PFSK-1 (cell line): ENCODE data around the gene SHTN1.

Experiments used
- FOXP2 ChIP-seq: optimal IDR thresholded peaks from 2 replicates; pipeline ENCODE3; 2011; ENCODE audit warnings: borderline replicate concordance, control low read depth, inconsistent platforms; ENCODE audit not compliant: insufficient read depth; ENCODE audit errors: extremely low read length, extremely low read depth
- POLR2AphosphoS5 ChIP-seq: IDR thresholded peaks from 2 replicates; pipeline ENCODE4 v1.6.1; 2012; ENCODE audit warnings: low read depth, mild to moderate bottlenecking, control low read depth, low read length, moderate library complexity
- REST ChIP-seq, 2 experiments: IDR thresholded peaks; 2 replicates each; pipeline versions ENCODE4 v1.6.1 to v1.8.0; 2011 to 2012; ENCODE audit warnings: low read depth in 2 of 2, low read length in 2 of 2, control low read depth in 1 of 2, inconsistent platforms in 1 of 2, mild to moderate bottlenecking in 1 of 2, moderate library complexity in 1 of 2; ENCODE audit not compliant: insufficient read depth in 1 of 2
- SIN3A ChIP-seq: IDR thresholded peaks from 2 replicates; pipeline ENCODE4 v1.6.1; 2012; ENCODE audit warnings: mild to moderate bottlenecking, low read length, moderate library complexity, borderline replicate concordance; ENCODE audit not compliant: insufficient read depth
- TAF1 ChIP-seq: IDR thresholded peaks from 2 replicates; pipeline ENCODE4 v1.6.1; 2012; ENCODE audit warnings: low read length, control low read depth, borderline replicate concordance; ENCODE audit not compliant: insufficient read depth

SHTN1 gene

GRCh38 chr10:116845823-116846222 lies 159.2 kb downstream of the SHTN1 start:
- TF ChIP-seq TAF1 (no peak), FOXP2 (no peak), REST (IDR thresholded peaks at IDR 0.05; ENCODE audit: insufficient read depth in 1 of 2, low read depth in 2 of 2, low read length in 2 of 2) (no peak), POLR2AphosphoS5 (no peak), SIN3A (no peak)

- TF ChIP-seq SIN3A (no peak), POLR2AphosphoS5 (no peak)
Measured at GRCh38 chr10:116840389-116841075, 164.5 kb downstream of the SHTN1 start.

GRCh38 chr10:116838143-116838725 lies 166.8 kb downstream of the SHTN1 start:
- TF ChIP-seq REST (IDR thresholded peaks at IDR 0.05; ENCODE audit: insufficient read depth in 1 of 2, low read depth in 2 of 2, low read length in 2 of 2) (no peak), TAF1 (no peak)

GRCh38 chr10:116836902-116837523 lies 168.0 kb downstream of the SHTN1 start:
- TF ChIP-seq SIN3A (no peak), REST (IDR thresholded peaks at IDR 0.05; ENCODE audit: insufficient read depth in 1 of 2, low read depth in 2 of 2, low read length in 2 of 2) (no peak), TAF1 (no peak), POLR2AphosphoS5 (no peak), FOXP2 (no peak)

- TF ChIP-seq TAF1 (no peak), REST (IDR thresholded peaks at IDR 0.05; ENCODE audit: insufficient read depth in 1 of 2, low read depth in 2 of 2, low read length in 2 of 2) (no peak), SIN3A (no peak), FOXP2 (no peak), POLR2AphosphoS5 (no peak)
Measured at GRCh38 chr10:116836083-116836482, 168.9 kb downstream of the SHTN1 start.
